HG03558 (cell line): Measurements from ENCODE around the gene HINT2.

Experiments used
- ATAC-seq: cut with Tn5 transposase; IDR thresholded peaks from one replicate; pipeline ENCODE4 v1.9.1; 2021; ENCODE audit warnings: moderate number of reproducible peaks; ENCODE audit not compliant: unreplicated experiment; ENCODE audit errors: extremely low read depth

The HINT2 gene

GRCh38 chr9:35841645-35841900 lies 26.7 kb upstream of the HINT2 start:
- ATAC-seq: no peak

GRCh38 chr9:35840881-35841644 lies 26.2 kb upstream of the HINT2 start:
- no peak for ATAC-seq

GRCh38 chr9:35839926-35840325 lies 25.1 kb upstream of the HINT2 start:
- no peak for ATAC-seq

- ATAC-seq: no peak
Measured at GRCh38 chr9:35836595-35836994, 21.8 kb upstream of the HINT2 start.

GRCh38 chr9:35835766-35836165 lies 20.9 kb upstream of the HINT2 start:
- ATAC-seq: no peak

- no peak for ATAC-seq
Measured at GRCh38 chr9:35835216-35835632, 20.4 kb upstream of the HINT2 start.

GRCh38 chr9:35834260-35835215 lies 19.7 kb upstream of the HINT2 start:
- ATAC-seq: no peak

DNA sequence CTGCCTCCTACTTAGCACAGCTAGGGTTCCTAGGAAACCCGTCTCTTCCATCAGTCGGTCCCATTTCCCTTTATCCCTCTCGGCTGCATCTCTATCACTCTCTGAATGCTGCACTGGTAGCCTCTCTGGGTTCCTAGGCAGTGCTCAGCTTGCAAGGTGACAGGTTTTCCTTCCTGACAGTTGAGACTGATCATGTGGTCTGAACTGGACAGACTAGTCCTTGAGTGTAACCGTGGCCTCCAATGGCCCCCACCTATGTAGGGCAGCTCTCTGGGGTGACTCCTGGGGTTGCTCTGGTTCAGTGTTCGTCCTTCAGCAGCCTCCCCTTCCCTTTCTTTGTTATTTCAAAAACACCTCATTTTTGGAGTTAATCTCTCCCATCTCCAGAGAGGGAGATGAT lies 18.0 kb upstream of the HINT2 start:
- ATAC-seq: no peak

- no peak for ATAC-seq
Measured at GRCh38 chr9:35831040-35831439, 16.2 kb upstream of the HINT2 start.

- ATAC-seq: no peak
Measured at GRCh38 chr9:35829764-35830096, 14.9 kb upstream of the HINT2 start.

DNA sequence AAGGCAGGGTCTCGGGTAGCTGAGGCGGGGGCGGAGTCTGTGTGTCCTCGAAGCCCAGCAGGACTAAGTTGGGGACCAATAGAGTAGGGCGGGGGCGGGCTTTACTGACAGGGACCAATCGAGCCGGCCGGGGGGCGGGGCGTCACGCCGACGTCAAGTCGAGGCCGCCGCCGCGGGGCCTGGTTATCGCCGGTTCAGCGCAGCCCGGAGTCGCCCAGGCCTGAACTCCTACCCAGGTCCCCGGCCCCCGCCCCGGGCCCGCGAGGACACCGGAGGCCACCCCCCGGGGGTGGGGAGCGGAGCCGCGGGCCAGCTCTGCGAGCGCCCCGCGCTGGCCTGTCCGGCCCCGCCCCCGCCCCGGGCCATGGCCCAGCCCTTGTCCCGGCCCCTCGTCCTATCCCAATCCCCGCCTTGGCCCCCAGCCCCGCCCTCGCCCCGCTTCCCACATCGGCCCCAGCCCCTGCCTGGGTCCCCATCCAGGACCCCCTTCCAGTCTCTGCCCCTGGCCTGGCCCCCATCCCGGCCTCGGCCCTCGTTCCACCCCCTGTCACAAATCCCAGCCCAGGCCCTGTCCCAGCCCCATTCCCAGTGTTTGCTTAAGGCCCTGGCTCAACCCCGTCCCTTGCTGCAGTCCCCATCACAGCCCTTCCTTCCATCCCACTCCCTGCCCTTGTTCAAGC lies 14.4 kb upstream of the HINT2 start, which contains the start of gene TMEM8B:
Gene TMEM8B, plus strand, starts transcription at position 145 of the 680 bp plus-strand sequence. Its CDS starts 220 bp downstream, at position 365.
- no peak for ATAC-seq

GRCh38 chr9:35828716-35829083 lies 13.9 kb upstream of the HINT2 start, which contains the start of gene FAM221B:
Gene FAM221B (minus strand): TSS chr9:35828732. CDS start chr9:35826161, 2,571 bp downstream.
- no peak for ATAC-seq

DNA sequence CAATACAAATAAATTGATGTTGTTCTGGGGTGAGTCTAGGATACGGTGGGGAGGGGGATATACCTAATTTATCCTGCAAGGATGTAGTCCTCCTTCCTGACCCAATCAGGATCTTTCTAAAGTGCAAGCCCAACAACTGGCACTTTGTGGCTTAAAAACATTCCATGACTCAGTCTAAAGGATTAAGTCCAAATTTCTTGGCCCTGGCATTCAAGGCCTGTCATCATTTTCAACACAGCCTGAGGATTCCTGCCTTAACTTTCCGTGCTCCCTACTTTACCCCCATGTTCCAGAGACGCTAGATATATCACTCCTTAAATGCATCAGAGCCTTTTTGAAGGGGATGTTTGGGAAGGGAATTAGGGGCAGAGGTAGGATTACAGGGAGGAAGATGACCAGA lies 12.6 kb upstream of the HINT2 start:
- ATAC-seq: no peak

DNA sequence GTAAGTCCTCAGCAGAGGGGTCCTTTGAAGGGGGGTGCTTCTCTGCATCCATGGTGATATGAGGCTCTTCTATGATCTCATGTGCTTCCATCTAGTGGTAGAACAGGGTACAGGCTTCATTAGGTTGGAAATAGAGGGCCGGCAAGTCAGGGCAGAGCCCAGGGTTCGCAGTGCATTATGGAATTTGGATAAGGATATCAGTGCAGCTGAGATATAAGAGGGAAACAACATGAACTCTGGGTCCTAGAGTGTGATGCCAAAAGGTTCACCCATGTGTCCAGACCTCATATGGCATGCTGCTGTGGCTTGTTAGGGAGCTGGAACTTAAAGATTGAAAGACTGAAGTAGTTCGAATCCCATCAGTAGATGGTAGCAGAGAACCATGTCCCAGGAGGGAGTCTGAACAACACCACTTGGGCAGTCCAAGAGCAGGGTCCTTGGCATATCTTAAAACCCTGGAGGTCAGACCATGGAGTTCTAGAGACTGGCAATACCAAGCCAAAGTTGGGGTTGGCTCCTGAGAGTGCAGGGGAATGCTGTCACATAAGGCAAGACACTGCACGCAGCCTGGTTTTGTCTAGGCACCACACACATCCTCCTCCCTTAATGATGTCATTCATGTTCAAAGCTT lies 11.3 kb upstream of the HINT2 start:
- no peak for ATAC-seq

DNA sequence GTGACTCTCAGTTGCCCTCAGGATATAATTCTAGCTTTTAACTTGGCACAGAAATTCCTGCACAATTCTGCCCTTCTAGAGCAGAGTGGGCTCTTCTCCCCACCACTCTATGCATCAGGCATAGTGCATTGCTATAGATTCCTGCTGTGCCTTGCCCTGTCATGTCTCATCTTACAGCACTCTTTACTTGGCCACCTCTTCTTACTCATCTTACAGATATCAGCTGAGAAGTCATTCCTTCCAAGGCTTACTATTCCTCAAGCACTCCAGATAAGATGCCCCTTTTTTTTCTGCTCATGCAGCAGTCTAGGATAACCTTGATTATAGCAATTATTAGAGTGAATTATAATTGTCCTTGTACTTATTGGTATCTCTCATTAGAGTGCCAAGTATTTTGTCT lies 8.1 kb upstream of the HINT2 start:
- ATAC-seq: no peak

- no peak for ATAC-seq
Measured at GRCh38 chr9:35820076-35820475, 5.2 kb upstream of the HINT2 start.

- no peak for ATAC-seq
Measured at GRCh38 chr9:35818341-35818740, 3.5 kb upstream of the HINT2 start.

DNA sequence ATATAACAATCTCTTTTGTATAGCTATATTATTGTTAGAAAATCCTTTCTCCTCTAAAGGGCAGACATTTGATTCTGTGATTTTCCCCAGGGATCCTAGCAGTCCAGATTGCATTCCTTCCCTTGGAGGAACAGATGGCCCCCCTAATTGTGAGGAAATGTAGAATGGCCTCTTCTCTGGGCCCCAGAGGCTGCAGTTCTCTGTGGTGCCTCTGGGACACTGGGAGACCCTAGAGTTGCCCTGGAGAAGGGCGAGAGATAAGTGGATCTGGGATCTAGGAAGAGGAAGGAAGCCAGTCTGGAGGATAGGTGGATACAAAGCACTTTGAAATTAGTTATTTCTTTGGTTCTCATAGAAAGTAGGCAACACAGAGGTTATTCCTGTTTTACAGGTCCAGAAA lies 1.9 kb upstream of the HINT2 start:
- no peak for ATAC-seq

DNA sequence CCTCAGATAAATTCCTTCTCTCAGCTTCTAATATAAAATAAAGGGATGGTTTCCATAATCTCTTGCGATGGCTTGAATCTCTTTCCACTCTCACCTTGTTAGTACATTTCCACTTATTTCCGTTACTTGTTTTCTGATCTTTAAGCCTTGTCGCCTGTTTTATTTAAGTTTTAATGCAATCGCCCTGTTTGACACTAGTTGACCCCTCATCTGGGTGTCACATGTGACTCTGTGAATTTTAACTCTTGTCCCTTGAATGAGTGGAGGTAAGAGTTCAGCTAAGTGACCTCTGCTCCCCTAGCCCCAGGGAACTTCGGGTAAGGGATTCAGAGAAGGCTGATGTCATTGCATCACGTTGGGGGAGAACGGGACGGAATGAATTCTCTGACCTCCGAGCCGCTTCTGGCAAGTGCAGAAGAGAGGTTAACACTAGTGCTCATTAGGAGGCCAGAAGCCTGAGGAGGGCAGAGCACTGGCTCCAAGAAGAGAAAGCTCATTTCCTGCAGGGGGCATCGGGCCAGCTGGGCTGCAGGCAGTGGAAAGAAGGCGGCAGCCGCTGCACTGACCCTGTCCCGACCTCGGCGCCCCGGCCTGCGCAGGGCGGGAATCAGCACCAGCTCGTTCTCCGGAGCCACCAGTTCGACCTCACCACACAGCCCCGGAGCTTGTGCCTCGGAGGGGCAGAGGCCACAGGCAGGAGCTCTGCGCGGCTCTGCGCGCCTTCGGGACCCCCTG lies 569 bp downstream of the HINT2 start:
- ATAC-seq: peak; percentile 15
